GM21717 (cell line): ENCODE data around the gene TMEM117.

Experiments used
- ATAC-seq: cut with Tn5 transposase; IDR thresholded peaks from one replicate; pipeline ENCODE4 v1.9.1; 2021; ENCODE audit warnings: mild to moderate bottlenecking, moderate library complexity; ENCODE audit not compliant: unreplicated experiment

The TMEM117 gene

GRCh38 chr12:43951286-43951685, 115.4 kb downstream of the TMEM117 start:
- ATAC-seq = no peak

GRCh38 chr12:43957732-43958372, 122.0 kb downstream of the TMEM117 start:
- ATAC-seq = peak; percentile 94

GRCh38 chr12:43964033-43964432, 128.2 kb downstream of the TMEM117 start:
- no peak for ATAC-seq

GRCh38 chr12:43964961-43965360, 129.1 kb downstream of the TMEM117 start:
- no peak for ATAC-seq

GRCh38 chr12:43965899-43966298, 130.0 kb downstream of the TMEM117 start:
- ATAC-seq = no peak

- ATAC-seq = no peak
Measured at GRCh38 chr12:43968736-43969135, 132.9 kb downstream of the TMEM117 start.

GRCh38 chr12:43969882-43970281, 134.0 kb downstream of the TMEM117 start:
- no peak for ATAC-seq

GRCh38 chr12:43973385-43973784, 137.5 kb downstream of the TMEM117 start:
- no peak for ATAC-seq

- ATAC-seq = no peak
Measured at GRCh38 chr12:43973993-43974392, 138.1 kb downstream of the TMEM117 start.

- ATAC-seq = no peak
Measured at GRCh38 chr12:43976027-43976426, 140.1 kb downstream of the TMEM117 start.

GRCh38 chr12:43978556-43978955, 142.7 kb downstream of the TMEM117 start:
- no peak for ATAC-seq

- ATAC-seq = no peak
Measured at GRCh38 chr12:43979450-43979849, 143.6 kb downstream of the TMEM117 start.

GRCh38 chr12:43980627-43981191, 144.8 kb downstream of the TMEM117 start:
- no peak for ATAC-seq

GRCh38 chr12:43981726-43982125, 145.8 kb downstream of the TMEM117 start:
- ATAC-seq = no peak

GRCh38 chr12:43982544-43982943, 146.7 kb downstream of the TMEM117 start:
- no peak for ATAC-seq

- peak; percentile 97 for ATAC-seq
Measured at GRCh38 chr12:43988838-43989560, 153.1 kb downstream of the TMEM117 start.

GRCh38 chr12:43992856-43993255, 157.0 kb downstream of the TMEM117 start:
- no peak for ATAC-seq

- ATAC-seq = peak; percentile 92
Measured at GRCh38 chr12:44000309-44000952, 164.6 kb downstream of the TMEM117 start.

- ATAC-seq = no peak
Measured at GRCh38 chr12:44002607-44003006, 166.7 kb downstream of the TMEM117 start.

- no peak for ATAC-seq
Measured at GRCh38 chr12:44003721-44004120, 167.8 kb downstream of the TMEM117 start.

- peak; percentile 67 for ATAC-seq
Measured at GRCh38 chr12:44015333-44015941, 179.6 kb downstream of the TMEM117 start.
